HG03095 (cell line): ENCODE data around the gene MARVELD3.
"Not testable (repeated sequence)": the region's sequence is repeated elsewhere in the genome, so short reads cannot be mapped to it uniquely, and the experiment has no call there.

Source experiments
- ATAC-seq: cut with Tn5 transposase; IDR thresholded peaks from one replicate; pipeline ENCODE4 v1.9.1; 2021; ENCODE audit warnings: moderate library complexity; ENCODE audit not compliant: unreplicated experiment

MARVELD3 gene

GRCh38 chr16:71670537-71670936, 44.6 kb downstream of the MARVELD3 start:
- ATAC-seq: no peak

- no peak for ATAC-seq
Measured at GRCh38 chr16:71671165-71671564, 45.2 kb downstream of the MARVELD3 start.

GRCh38 chr16:71672125-71672524, 46.1 kb downstream of the MARVELD3 start:
- ATAC-seq: no peak

GRCh38 chr16:71672803-71673581, 47.0 kb downstream of the MARVELD3 start:
- no peak for ATAC-seq

- ATAC-seq: no peak
Measured at GRCh38 chr16:71673582-71673973, 47.6 kb downstream of the MARVELD3 start.

- ATAC-seq: no peak
Measured at GRCh38 chr16:71674229-71674628, 48.2 kb downstream of the MARVELD3 start.

GRCh38 chr16:71675380-71675779, 49.4 kb downstream of the MARVELD3 start:
- no peak for ATAC-seq

- no peak for ATAC-seq
Measured at GRCh38 chr16:71676236-71676635, 50.3 kb downstream of the MARVELD3 start.

GRCh38 chr16:71681360-71681759, 55.4 kb downstream of the MARVELD3 start:
- ATAC-seq: no peak

- ATAC-seq: not testable (repeated sequence)
Measured at GRCh38 chr16:71684280-71684679, 58.3 kb downstream of the MARVELD3 start.
